Activated T-helper 1 cell treated with anti-CD3 and anti-CD28 coated beads, Interleukin-12 subunit alpha, Interleukin-12 subunit beta, Interleukin-2, Interleukin-4 antibody, amounts not matched to agents 30 ng/mL and 10 ng/mL and 1 ng/mL, durations not matched to agents 14 hours and 24 hours and 36 hours (primary cell): Measurements from ENCODE around the gene NPLOC4. TPM values are rescaled to one million over a fixed set of nuclear protein-coding genes. Genes with fewer than 3 reads are reported as not detected.
"Not testable (repeated sequence)": the region's sequence is repeated elsewhere in the genome, so short reads cannot be mapped to it uniquely, and the experiment has no call there.

Source experiments
- DNase-seq: peaks from one replicate; pipeline ENCODE4 v3.0.0; 2021; ENCODE audit warnings: low spot score
- H3K27ac Mint-ChIP-seq: one replicate; pipeline ENCODE4 v1.8.0; 2021; ENCODE audit warnings: mild to moderate bottlenecking, mixed read lengths
- H3K27me3 Mint-ChIP-seq: one replicate; pipeline ENCODE4 v1.8.0; 2022; ENCODE audit warnings: mild to moderate bottlenecking, moderate library complexity, mixed read lengths; ENCODE audit not compliant: insufficient read depth
- H3K36me3 Mint-ChIP-seq: one replicate; pipeline ENCODE4 v1.8.0; 2021; ENCODE audit warnings: low read depth, mixed read lengths
- H3K4me1 Mint-ChIP-seq: one replicate; pipeline ENCODE4 v1.8.0; 2021; ENCODE audit warnings: low read depth, mixed read lengths
- H3K4me3 Mint-ChIP-seq: one replicate; pipeline ENCODE4 v1.8.0; 2021; ENCODE audit warnings: mild to moderate bottlenecking, moderate library complexity, mixed read lengths
- H3K9me3 Mint-ChIP-seq: one replicate; pipeline ENCODE4 v1.8.0; 2021; ENCODE audit warnings: mixed read lengths
- intact Hi-C: fragments of 100-400 bp; cut with micrococcal nuclease; formaldehyde crosslinking; loops from one replicate; pipeline ENCODE4 v1.15.1; 2024
- total RNA-seq: library from RNA; stranded (reverse); gene quantifications from 2 replicates; pipeline ENCODE4 v1.2.3, GENCODE V29; 2022

Gene NPLOC4
- total RNA-seq, 1 donor from 2014 or later, result 138 TPM

- H3K4me1 Mint-ChIP-seq, DNase-seq, H3K4me3 Mint-ChIP-seq, H3K27me3 Mint-ChIP-seq, H3K27ac Mint-ChIP-seq, intact Hi-C loops, H3K9me3 Mint-ChIP-seq: not testable (repeated sequence)
- peaks cover 50% of the 10 kb centered on the region for H3K36me3 Mint-ChIP-seq
Measured at GRCh38 chr17:81584771-81585170, 52.1 kb downstream of the NPLOC4 start.

GRCh38 chr17:81583589-81584342 is 53.1 kb downstream of the NPLOC4 start:
- Mint-ChIP-seq H3K4me3 (no peak overlapping the region), H3K27me3 (no peaks in the 10 kb centered on the region), H3K36me3 (peaks cover 45% of the 10 kb centered on the region), H3K9me3 (no peaks in the 10 kb centered on the region), H3K27ac (no peak overlapping the region), H3K4me1 (no peaks in the 10 kb centered on the region)
- intact Hi-C loops, result no loop called here
- no peak for DNase-seq

- peaks cover 37% of the 10 kb centered on the region for H3K36me3 Mint-ChIP-seq
- no peak overlapping the region for H3K4me3 Mint-ChIP-seq
- no peak overlapping the region for H3K27ac Mint-ChIP-seq
Measured at GRCh38 chr17:81582749-81583148, 54.2 kb downstream of the NPLOC4 start.

GRCh38 chr17:81582341-81582740 is 54.6 kb downstream of the NPLOC4 start:
- Mint-ChIP-seq H3K4me3 (no peak overlapping the region), H3K27ac (no peak overlapping the region), H3K36me3 (peaks cover 37% of the 10 kb centered on the region), H3K4me1 (peaks cover 7% of the 10 kb centered on the region), H3K9me3 (no peaks in the 10 kb centered on the region), H3K27me3 (no peaks in the 10 kb centered on the region)
- DNase-seq, result no peak
- intact Hi-C loops, result no loop called here

More at GRCh38 chr17:81582749-81583148, 54.2 kb downstream of the NPLOC4 start:
- no peak for DNase-seq
- peaks cover 7% of the 10 kb centered on the region for H3K4me1 Mint-ChIP-seq
- H3K9me3 Mint-ChIP-seq, result no peaks in the 10 kb centered on the region
- no peaks in the 10 kb centered on the region for H3K27me3 Mint-ChIP-seq
- intact Hi-C loops, result no loop called here

GRCh38 chr17:81581758-81582157 is 55.2 kb downstream of the NPLOC4 start:
- intact Hi-C loops, result no loop called here
- H3K27me3 Mint-ChIP-seq, result no peaks in the 10 kb centered on the region
- peaks cover 36% of the 10 kb centered on the region for H3K36me3 Mint-ChIP-seq
- no peak overlapping the region for H3K4me3 Mint-ChIP-seq
- peaks cover 7% of the 10 kb centered on the region for H3K4me1 Mint-ChIP-seq
- H3K9me3 Mint-ChIP-seq, result no peaks in the 10 kb centered on the region
- H3K27ac Mint-ChIP-seq, result no peak overlapping the region
- DNase-seq, result no peak

- Mint-ChIP-seq H3K27ac (peak overlapping the region; percentile 70), H3K27me3 (no peaks in the 10 kb centered on the region), H3K9me3 (no peaks in the 10 kb centered on the region), H3K4me3 (no peak overlapping the region), H3K36me3 (peaks cover 37% of the 10 kb centered on the region), H3K4me1 (peaks cover 7% of the 10 kb centered on the region)
- no peak for DNase-seq
- intact Hi-C loops, result no loop called here
Measured at GRCh38 chr17:81580481-81580880, 56.4 kb downstream of the NPLOC4 start.

GRCh38 chr17:81579821-81580321 is 57.0 kb downstream of the NPLOC4 start:
- Mint-ChIP-seq H3K27me3 (no peaks in the 10 kb centered on the region), H3K9me3 (no peaks in the 10 kb centered on the region), H3K4me1 (peaks cover 7% of the 10 kb centered on the region), H3K36me3 (peaks cover 33% of the 10 kb centered on the region), H3K27ac (peak overlapping the region; percentile 31), H3K4me3 (no peak overlapping the region)
- DNase-seq, result no peak
- intact Hi-C loops, result loop anchor here (5.0 kb wide), 1 partner anchor 32 kb away; no protein-coding TSS in a partner anchor

- peaks cover 33% of the 10 kb centered on the region for H3K36me3 Mint-ChIP-seq
- peaks cover 7% of the 10 kb centered on the region for H3K4me1 Mint-ChIP-seq
- no peak overlapping the region for H3K27ac Mint-ChIP-seq
- H3K4me3 Mint-ChIP-seq, result no peak overlapping the region
- no peaks in the 10 kb centered on the region for H3K9me3 Mint-ChIP-seq
- intact Hi-C loops, result loop anchor here (5.0 kb wide), 1 partner anchor 33 kb away; no protein-coding TSS in a partner anchor
- no peaks in the 10 kb centered on the region for H3K27me3 Mint-ChIP-seq
- DNase-seq, result no peak
Measured at GRCh38 chr17:81579298-81579697, 57.6 kb downstream of the NPLOC4 start.

GRCh38 chr17:81578561-81579225 is 58.2 kb downstream of the NPLOC4 start:
- Mint-ChIP-seq H3K27me3 (no peaks in the 10 kb centered on the region), H3K4me3 (no peak overlapping the region), H3K27ac (no peak overlapping the region), H3K9me3 (no peaks in the 10 kb centered on the region), H3K36me3 (peaks cover 34% of the 10 kb centered on the region), H3K4me1 (peaks cover 7% of the 10 kb centered on the region)
- no peak for DNase-seq
- intact Hi-C loops, result loop anchor here (5.0 kb wide), 1 partner anchor 34 kb away; no protein-coding TSS in a partner anchor

- Mint-ChIP-seq H3K4me1 (peaks cover 7% of the 10 kb centered on the region), H3K27ac (no peak overlapping the region), H3K9me3 (no peaks in the 10 kb centered on the region), H3K27me3 (no peaks in the 10 kb centered on the region), H3K4me3 (no peak overlapping the region), H3K36me3 (peaks cover 31% of the 10 kb centered on the region)
- intact Hi-C loops, result loop anchor here (5.0 kb wide), 1 partner anchor 34 kb away; no protein-coding TSS in a partner anchor
- DNase-seq, result no peak
Measured at GRCh38 chr17:81578038-81578441, 58.9 kb downstream of the NPLOC4 start.

- no peak for DNase-seq
- Mint-ChIP-seq H3K4me1 (peaks cover 7% of the 10 kb centered on the region), H3K27me3 (no peaks in the 10 kb centered on the region), H3K36me3 (peaks cover 34% of the 10 kb centered on the region), H3K9me3 (no peaks in the 10 kb centered on the region), H3K4me3 (no peak overlapping the region), H3K27ac (no peak overlapping the region)
- intact Hi-C loops, result loop anchor here (5.0 kb wide), 1 partner anchor 35 kb away; no protein-coding TSS in a partner anchor
Measured at GRCh38 chr17:81577278-81578000, 59.5 kb downstream of the NPLOC4 start.

- Mint-ChIP-seq H3K4me3 (no peak overlapping the region), H3K4me1 (peaks cover 7% of the 10 kb centered on the region), H3K36me3 (peaks cover 32% of the 10 kb centered on the region), H3K9me3 (no peaks in the 10 kb centered on the region), H3K27me3 (no peaks in the 10 kb centered on the region), H3K27ac (no peak overlapping the region)
- intact Hi-C loops, result loop anchor here (5.0 kb wide), 1 partner anchor 36 kb away; no protein-coding TSS in a partner anchor
- DNase-seq, result no peak
Measured at GRCh38 chr17:81576621-81577277, 60.2 kb downstream of the NPLOC4 start.
